HCEC 1CT (cell line): ENCODE results near the gene CDK6.

Source experiments
- DNase-seq: peaks from one replicate; pipeline ENCODE4 v3.0.0-alpha.2; 2017

The CDK6 gene

DNA sequence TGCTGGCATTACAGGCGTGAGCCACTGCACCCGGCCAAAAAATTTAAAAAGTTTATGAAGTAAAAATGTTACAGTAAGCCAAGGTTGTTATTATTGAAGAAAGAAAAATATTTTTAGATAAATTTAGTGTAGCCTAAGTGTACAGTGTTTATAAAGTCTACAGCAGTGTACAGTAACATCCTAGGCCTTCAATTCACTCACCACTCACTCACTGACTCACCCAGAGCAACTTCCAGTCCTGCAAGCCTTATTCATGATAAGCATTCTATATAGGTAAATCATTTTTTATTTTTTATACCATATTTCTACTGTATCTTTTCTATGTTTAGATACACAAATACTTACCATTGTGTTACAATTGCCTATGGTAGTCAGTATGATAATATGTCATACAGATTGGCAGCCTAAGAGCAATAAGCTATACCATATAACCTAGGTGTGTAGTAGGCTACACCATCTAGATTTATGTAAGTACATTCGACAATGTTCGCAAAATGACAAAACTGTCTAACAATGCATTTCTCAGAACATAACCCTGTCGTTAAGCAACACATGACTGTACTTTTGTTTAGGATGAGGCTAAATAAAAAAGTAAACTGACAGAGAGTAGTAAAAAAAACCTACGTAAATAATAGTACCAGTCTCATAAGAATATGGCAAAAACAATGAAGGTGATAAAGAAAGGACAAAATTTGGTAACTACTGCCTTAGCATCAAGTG lies 168.4 kb downstream of the CDK6 start:
- peak; percentile 70 for DNase-seq

DNA sequence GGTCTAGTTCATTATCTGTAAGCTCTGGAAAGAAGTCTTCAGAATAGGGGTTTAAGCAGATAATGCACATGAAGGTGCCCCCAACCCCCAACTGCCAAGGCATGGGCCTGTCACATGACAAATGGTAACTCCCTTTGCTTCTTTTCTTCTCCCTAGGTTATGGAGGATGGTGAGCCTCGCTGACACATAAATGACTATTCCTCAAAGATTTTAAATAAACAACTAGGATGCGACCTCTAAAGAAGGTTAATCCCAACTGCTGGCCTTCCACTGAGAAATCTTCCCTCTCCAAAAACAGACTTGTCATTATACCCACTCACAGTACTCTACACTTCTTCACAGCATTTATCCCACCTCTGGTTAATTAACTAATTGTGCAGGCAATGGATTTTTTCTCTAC lies 170.4 kb downstream of the CDK6 start:
- peak; percentile 86 for DNase-seq

- DNase-seq: no peak
Measured at GRCh38 chr7:92661651-92662050, 174.7 kb downstream of the CDK6 start.

DNA sequence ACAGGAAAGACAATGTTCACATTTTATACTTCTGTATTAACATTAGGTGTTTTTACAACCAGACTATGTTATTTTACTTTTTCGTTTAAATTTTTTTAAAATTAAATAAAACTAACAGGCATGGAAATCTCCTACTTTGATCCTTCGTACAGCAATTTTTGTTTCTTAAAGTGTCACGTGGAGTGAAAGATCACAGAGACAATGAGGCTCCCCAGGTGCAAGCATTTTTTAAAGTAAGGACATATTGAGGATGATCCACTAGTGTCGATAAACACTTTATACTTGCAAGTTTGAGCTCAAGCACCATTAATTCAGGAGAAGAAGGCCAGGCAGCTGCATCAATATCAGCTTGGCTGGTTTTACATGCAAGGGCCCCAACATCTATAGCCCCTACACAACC lies 177.7 kb downstream of the CDK6 start:
- DNase-seq: no peak

- no peak for DNase-seq
Measured at GRCh38 chr7:92657391-92657790, 179.0 kb downstream of the CDK6 start.

- no peak for DNase-seq
Measured at GRCh38 chr7:92656121-92656520, 180.3 kb downstream of the CDK6 start.

- no peak for DNase-seq
Measured at GRCh38 chr7:92655346-92655884, 181.0 kb downstream of the CDK6 start.

DNA sequence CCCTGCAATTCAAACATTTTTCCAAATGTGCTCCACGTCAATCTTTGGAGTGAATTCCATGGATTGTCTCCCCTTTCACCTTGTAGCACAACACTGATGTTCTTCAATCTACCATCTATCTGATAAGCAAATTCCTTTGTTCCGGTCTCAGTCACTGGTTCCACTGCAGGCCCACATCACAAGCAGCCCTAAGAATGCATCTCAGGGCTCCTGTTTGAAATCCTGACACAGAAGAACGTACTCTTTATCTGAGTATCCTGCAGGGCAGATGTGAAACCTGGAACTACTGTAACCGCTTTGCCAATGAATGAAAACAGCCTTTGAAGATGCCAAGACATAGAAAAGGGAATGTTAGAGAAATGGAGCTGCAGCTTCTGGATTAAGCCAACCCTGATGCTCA lies 183.2 kb downstream of the CDK6 start:
- DNase-seq: no peak

DNA sequence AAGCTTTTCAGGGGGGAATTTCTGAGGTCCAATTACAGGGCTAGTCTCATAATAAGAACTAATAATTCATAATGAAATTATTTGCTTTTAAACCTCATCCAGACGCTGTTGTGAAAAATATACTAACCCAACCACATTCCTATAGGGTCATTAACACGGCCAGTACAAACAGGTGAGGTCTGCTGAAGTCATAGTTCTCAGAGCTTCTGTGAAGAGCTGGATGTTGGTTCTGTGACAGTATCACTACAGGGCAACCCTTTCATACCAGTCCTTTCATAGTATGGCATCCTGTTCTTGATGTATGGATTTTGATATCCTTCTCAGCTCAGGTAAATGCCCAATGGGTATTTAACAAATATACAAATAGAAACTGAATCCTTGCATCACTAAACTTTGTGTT lies 183.8 kb downstream of the CDK6 start:
- DNase-seq: no peak

DNA sequence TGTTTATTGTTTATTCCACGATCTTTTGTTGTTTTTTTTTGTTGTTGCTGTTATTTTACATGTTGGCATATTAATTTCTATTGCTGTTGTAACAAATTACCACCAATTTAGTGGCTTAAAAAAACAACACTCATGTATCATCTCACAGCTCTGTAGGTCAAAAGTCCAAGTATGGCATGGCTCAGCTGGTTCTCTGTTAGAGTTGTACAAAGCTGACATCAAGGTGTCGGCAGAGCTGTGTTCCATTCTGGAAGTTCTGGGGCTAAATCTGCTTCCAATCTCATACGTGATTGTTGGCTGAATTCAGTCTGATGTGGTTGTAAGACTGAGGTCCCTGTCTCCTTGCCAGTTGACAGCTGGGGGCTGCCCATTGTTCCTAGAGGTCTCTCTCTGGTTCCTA lies 186.0 kb downstream of the CDK6 start:
- no peak for DNase-seq

DNA sequence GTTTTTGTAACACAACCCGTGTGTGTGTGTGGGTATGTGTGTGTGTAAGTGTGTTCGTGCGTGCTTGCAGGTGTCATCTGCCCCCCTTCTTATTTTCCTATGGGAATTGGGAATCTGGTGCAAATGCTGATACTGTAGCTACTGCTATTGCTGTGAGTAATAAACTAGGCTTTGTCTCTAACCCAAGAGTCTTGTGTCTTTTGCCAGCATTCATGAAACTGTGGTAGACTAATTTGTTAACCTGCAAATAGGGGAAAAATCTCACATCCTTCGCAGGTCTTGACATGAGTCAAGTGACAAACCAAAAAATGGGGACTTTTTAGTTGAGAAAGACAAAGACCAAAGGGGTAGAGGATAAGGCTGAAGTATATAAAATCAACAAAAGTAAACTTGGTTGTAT lies 188.3 kb downstream of the CDK6 start:
- DNase-seq: no peak

GRCh38 chr7:92647652-92648051 lies 188.7 kb downstream of the CDK6 start:
- no peak for DNase-seq

DNA sequence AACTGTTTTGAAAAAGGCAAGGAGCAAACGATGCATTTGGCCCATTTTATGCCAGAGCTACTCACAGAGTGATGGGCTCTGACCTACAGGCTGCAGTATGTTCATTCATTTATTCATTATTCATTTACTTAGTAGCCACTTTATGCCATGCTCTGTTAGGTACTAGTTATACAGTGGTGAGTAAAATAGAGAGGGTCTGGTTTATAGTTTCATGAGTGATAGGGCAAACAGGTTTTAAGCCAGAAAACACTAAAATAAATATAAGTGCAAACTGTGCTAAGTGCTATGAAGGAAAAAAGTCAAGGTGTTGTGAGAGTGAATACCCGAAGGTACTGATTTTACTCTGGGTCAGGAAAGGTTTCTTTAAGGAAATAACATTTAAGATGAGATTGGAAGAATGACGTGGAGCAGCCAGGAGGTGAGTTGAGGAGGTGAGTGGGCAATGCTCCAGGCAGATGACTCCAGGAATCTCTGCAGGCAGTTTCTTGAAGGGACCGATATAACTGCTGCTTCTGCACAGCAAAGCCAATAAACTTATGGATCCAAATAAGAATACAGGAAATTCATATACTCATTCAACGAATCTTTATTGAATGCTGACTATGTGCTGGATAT lies 189.3 kb downstream of the CDK6 start:
- no peak for DNase-seq

- no peak for DNase-seq
Measured at GRCh38 chr7:92645114-92646061, 191.0 kb downstream of the CDK6 start.

DNA sequence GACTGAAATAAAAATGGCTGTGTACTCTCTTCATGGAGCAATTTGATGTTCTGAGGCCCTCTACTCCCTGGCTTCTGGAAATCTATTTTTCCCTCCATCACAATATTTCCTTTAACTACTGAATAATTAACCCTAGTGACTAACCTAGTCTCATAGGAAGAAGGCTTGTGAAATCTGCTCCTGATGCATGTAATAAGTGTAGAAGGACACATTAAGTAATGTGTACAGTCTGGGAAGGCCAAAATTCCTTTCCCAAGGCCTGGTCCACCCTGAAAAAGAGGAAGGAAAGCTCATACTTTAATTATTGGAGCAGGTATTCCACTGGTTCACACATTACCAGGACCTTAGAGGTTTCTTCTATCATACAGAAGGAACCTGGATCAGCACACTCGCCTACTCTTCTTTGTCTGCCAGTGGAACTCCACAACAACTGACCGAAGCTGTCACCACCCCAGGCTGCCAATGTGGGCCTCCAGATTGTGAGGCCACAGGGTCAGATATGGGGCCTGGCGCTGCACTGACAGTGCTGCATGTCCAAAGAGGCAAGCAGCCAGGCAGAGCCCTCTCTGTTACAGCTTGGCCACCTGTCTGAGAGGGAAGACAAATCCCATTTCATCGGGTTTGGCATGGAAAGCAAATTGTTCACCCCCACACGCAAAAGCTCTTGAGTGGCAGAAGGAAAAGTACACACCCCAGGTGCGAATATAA lies 191.8 kb downstream of the CDK6 start:
- peak; percentile 42 for DNase-seq

DNA sequence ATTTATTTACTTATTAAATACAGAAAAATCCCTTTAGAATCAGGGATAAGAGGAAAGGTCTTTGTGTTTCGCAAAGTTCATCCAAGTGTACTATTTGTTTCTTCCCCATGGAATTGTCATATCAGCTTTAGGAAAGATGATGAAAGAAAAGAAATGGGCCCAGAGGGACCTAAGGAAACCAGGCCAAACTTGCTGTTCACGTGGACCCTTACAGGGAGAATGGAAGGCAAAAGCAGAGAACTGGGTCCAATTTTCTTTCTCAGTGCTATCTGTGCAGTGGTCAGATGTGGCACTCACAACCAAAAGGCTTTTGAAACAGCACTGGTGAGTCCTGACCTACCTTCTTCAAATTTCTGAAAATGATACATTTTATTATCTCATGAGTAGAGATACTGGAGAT lies 192.6 kb downstream of the CDK6 start:
- no peak for DNase-seq

DNA sequence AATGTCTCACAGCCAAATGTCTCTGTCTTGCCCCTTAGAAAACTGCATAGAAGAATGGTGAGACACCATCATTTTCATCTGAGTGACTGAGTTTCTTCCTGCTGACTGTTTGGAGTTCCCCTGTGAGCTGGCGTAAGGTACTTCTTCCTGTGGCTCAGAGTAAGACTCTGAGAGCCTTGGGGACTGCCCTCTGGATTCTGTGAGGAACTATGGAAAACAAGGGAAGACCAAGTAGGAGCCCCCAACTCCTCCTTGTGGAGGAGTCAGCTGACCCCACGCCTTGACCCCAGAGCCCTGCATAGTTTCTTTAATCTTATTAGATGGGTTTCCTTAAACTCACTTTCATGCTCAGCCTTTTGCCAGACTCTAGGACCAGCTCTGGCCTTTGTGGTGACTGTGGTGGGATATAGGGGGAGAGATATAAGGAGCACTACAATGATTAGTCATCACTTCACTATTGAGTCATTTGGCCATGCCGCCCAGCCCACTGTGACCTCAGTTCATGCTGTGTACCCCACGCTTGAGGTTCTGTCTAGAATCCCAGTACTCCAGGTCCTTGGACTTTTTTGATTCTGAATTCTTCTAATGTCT lies 194.4 kb downstream of the CDK6 start:
- peak; percentile 66 for DNase-seq

DNA sequence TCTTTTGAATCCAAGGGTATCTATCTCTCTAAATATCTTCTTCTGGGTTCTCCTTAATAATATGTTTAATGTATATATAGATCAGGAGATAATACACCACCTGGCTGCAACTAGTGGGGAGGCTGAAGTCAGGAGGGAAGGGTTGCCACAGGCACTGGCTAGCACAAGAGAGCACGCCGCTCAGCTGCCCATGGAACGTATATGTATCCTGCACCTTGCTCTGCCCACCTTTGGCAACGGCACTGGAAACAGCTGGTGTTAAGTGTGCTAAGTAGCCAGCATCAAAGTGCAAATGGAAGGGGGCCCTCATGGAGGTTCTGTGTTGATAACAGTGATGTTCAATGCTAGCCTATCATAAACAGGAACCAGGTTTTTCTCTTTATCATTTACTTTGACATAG lies 196.4 kb downstream of the CDK6 start:
- no peak for DNase-seq

DNA sequence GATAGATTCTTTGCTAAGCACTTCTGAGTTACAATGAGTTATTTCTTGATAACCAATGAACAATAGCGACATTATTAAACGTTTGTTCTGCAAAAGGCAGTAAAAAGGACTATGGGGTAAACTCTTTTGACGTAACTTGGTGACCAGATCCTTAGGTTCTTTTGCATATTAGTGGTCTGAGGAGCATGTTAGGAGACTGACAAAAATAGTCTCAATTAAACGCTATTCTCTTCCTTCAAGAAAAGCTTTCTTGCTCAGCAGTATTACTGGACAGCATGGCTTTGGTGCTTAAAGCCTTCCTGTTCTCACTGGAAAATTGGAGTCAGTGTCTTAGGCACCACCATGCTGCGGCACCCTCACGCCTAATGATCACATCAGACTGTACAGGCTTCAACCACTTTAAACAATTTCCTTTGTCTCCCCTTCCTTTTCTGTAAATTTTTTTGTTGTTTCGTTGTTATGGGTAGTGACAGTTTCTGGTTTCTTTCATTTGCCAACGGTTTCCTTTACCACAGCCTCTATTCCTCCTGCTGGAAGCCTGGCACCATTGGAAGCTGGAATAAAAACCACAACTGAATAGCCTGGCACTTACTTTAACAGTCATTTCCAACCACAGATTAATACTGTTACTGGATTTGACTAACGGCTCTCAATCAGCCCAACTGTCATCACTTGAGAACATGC lies 197.0 kb downstream of the CDK6 start:
- DNase-seq: no peak

GRCh38 chr7:92636018-92636560 lies 200.3 kb downstream of the CDK6 start:
- DNase-seq: no peak

GRCh38 chr7:92635538-92635937 lies 200.8 kb downstream of the CDK6 start:
- DNase-seq: no peak
